OCI-LY1 (cell line): Measurements from ENCODE around the gene LPAR4.

ENCODE experiments used
- CTCF ChIP-seq: fragments of 200-600 bp; sonication (generic), shearing (Covaris generic); IDR thresholded peaks from 2 replicates; pipeline ENCODE4 v1.5.1; 2017; ENCODE audit warnings: mild to moderate bottlenecking, antibody characterized with exemption, low read length, moderate library complexity, mixed read lengths
- EZH2 ChIP-seq: fragments of 200-600 bp; sonication (generic), shearing (Covaris generic); IDR thresholded peaks from 2 replicates; pipeline ENCODE4 v1.8.0; 2017; ENCODE audit warnings: borderline replicate concordance, mixed run types, mild to moderate bottlenecking, antibody characterized with exemption, low read length, moderate library complexity, mixed read lengths

- TF ChIP-seq CTCF (no peak), EZH2 (no peak)
These were observed 1.3 kb downstream of the LPAR4 start for GRCh38 chrX:78748846-78749245.
